CD4-positive, alpha-beta T cell treated with Interleukin-12 subunit alpha and Interleukin-12 subunit beta, for 1 hour (primary cell): ENCODE results near the gene ALS2CL.
"Not testable (repeated sequence)": the region's sequence is repeated elsewhere in the genome, so short reads cannot be mapped to it uniquely, and the experiment has no call there.

ENCODE experiments used
- DNase-seq: peaks from one replicate; pipeline ENCODE4 v3.0.0-alpha.2; 2020

ALS2CL gene

DNA sequence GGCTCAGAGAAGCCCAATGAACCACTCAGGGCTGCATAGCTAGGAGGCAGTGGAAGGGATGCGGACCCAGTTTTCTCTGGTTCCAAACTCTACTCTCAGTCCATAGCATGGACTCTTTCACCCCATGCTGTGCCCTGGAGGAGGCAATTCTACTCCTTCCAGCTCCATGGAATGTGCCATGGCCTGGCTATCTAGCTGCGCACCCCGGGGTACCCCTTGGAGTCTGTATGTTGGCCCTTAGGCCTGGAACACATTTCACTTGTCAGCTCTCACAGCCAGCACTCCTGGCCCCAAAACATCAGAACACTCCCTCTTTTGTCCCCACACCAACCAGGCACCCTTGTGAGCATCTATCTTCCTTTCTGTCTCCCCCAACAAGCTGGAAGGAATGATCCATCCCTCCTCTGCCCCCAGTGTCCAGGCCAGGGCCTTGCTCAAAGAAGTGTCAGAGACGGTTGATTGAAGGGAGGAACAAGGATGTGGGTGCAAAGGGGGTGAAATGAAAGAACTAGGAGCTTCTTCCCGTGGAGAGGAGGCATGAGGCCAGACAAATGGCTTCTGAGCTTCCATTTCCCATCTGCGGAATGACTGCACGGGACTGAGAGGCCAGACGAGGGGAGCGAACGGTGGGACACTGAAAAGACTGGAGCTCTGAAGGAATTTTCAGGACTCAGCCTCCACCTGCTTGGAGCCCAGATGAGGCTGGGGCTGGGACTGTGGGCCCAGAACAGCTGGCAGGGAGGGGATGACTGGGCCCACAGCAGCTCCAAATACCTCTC is 21.4 kb upstream of the ALS2CL start:
- no peak for DNase-seq

GRCh38 chr3:46713898-46714552 is 20.5 kb upstream of the ALS2CL start:
- no peak for DNase-seq

GRCh38 chr3:46713050-46713897 is 19.8 kb upstream of the ALS2CL start:
- no peak for DNase-seq

DNA sequence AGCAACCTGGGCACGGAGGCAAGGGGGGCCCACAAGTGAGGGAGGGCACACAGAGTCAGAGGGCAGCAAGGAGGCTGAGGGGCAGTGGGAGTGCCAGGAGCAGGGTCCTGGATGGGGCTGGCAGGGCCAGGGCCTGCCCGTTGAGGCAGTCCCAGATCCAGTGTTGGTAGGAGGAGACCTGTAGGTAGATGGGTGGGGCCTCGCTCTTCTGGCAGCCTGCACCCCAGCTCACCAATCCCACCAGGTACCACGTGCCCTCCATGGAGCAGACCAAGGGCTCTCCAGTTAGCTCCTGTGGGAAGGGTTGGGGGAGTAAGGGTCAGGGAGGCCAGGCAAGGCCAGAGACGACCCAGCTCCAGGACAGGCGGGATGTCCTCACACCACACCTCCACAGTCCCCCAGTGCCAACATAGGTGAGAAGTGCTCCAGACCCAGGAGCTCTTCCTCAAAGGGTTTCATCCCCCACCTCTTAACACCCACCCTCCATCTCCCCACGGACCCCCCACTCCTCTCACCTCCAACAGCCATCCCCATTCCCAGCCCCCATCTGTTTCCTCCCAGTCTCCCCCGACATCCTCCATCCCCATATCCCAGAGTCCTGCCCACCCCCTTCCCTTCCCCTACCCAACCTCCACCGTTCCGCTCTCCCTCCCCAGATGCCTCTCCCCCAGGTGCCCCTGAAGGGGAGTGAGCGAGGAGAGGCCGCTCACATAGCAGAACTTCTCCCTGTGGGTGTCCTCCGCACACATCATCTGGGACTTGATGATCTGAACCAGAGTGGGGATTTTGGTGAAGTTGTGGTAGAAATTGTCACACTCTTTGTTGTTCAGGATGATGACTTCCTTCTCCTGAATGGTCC is 18.9 kb upstream of the ALS2CL start:
- no peak for DNase-seq

- no peak for DNase-seq
Observed at GRCh38 chr3:46711760-46712159, 18.3 kb upstream of the ALS2CL start.

DNA sequence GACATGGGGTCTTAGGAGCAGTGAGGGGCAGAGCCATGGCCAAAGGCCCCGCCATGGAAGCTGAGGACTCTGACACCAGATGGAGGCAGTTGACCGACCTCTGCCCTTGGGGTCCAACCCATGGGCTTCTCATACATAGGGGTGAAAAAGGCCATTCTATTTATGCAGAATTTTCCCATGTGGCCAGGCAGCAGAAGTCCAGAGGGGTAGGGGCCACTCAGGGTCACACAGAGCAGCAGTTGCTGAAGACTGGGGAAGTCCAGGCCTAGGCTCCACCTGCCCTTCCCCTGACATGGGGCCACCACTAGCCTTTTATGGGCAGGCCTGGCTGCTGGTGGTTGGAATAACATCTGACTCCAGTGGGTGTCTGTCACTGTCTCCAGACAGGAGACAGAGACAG is 17.8 kb upstream of the ALS2CL start:
- no peak for DNase-seq

DNA sequence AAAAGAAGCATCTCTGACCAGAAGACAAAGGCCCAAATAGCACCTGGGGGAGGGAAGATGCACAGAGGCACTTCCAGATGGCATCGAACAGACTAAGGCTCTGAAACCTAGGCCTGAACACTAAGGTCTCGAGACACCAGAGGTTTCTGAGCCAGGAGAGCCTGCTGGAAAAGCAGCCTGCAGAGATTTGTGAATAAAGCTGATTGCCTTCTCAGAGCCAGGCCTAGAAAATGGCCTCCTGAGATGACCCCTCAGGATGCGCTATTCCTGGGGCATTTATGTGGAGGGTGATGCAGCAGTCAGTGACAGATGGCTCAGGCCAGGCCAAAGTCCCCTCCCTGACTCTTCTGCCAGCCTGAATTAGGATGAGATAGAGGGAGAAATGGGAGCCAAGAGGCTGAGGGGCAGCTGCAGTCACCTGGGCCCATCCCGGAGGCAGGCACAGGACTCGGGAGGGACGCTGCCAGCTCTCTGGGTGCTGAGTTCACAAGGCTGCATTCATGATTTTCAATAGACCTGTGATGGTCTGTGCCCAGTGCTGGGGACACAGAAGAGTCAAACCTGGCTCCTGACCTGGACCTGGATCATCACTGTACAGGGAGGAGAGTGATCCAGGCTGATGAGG is 17.3 kb upstream of the ALS2CL start:
- no peak for DNase-seq

DNA sequence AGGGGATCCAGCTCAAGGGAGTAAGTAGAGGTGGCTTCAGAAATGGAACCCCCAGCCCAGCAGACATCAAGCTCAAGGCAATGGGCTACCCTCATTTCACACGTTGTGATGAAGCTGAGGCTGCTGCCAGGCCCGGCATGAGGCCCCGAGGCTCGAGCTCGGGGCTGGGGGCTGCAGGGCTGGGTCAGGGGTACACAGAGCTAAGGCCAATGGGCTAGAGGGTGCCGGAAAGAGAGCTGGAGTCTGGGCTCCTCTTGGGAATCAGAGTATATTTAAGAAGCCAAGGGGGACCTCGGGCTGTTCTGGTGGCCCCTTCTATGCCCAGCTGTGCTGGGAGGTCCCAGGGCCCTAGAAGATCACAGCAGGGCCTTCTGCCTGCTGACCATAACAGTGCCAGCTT is 16.8 kb upstream of the ALS2CL start:
- DNase-seq: no peak

- no peak for DNase-seq
Observed at GRCh38 chr3:46709721-46710120, 16.2 kb upstream of the ALS2CL start.

DNA sequence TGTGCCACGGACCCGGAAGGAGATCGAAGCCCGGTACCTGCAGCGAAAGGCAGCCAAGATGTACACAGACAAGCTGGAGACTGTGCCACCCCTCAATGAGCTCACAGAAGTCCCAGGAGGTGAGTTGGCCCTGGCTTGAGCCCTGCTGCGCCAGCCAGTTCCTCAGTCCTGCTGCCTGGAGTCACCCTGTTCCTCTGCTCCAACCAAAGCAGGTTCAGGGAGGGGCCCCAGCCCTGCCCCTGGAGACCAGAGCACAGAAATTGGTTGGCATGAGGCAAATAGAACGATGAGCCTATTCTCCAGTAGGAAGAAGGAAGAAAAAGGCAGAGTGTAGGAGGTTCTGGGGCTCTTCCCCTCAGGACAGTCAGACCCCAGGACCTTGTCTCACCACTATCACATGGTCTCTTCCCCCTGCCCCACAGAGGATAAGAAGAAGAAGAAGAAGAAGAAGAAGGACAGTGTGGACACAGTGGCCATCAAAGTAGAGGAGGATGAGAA is 15.7 kb upstream of the ALS2CL start:
- DNase-seq: no peak

GRCh38 chr3:46708401-46709156 is 15.1 kb upstream of the ALS2CL start:
- DNase-seq: no peak

DNA sequence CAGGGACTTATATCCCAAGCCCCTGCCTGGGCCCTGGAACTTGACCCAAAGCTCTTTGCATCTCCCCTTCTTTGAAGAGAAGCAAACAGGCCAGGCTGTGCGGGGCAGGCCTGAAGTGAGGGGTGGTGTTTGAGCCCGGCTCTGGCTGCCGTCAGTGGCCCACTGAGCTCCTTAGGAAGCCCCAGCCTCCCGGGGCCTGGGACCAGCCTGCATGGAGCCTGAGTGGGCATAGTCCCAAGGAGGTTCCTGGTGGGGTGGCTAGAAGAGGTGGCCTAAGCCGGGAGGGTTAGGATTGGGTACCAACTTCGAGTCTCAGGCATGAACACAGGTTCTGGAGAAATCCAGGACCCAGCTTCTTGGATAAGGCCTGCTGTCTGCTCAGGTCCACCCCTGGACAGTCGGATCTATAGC is 14.1 kb upstream of the ALS2CL start:
- DNase-seq: no peak

DNA sequence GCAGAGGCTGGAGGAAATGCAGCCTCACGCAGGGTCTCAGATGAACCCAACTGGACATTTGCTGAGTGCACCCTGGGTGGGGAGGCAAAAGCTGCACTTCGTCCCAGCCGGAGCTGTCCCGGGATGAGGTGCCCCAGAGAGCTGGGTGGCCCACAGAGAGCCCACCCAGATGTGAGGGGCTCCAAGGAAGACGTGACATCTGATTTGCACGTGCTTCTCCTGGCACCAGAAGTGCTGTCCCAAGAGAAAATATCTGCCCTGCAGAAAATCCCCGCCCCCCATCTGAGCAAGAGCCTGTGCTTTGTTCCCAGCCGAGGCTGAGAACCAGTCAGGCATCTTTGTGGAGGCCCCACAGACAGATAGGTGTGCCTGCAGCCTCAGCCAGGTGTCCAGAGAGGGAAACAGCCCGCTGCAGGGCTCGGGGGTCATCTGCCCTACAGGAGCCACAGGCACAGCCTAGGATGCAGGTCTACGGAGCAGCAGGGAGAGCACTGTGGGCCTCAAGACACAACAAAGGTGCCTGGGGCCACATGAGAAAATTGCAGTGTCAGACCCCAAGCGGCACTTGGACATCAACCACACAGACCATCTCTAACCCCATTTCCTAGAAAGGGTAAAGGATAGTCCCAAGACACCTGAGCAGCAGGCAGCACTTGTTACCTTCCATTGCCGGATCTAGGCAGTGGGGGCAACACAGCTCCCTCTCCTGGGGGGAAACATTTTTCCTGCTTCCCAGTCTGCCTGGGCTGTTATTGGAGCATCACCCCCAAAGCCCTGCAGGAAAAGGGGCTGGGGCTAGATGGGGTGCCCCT is 13.5 kb upstream of the ALS2CL start:
- no peak for DNase-seq

GRCh38 chr3:46705751-46706552 is 12.5 kb upstream of the ALS2CL start:
- no peak for DNase-seq

DNA sequence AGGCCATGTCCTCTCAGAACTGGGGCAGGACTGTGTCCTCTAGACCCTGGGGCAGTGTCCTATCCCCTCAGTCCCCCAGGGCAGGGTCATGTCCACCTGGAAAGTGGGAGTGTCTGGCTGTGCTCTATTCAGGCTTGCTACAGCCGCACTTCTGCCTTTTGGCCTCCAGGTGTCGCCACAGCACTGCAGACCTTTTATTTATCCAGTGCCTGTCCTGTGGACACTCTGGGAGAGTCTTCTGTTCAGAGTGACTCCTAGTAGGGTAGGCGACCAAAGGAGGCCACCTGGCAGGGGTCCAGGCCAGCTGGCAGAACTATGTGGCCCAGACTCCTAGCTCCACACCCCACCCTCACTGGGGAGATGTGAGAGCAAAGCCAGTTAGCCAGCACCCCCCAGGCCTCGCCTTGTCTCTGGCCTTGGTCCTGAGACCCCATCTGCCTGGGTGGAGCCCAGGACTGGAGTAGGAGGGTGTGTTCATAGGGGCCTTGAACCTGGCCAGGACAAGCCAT is 11.6 kb upstream of the ALS2CL start:
- DNase-seq: peak; percentile 71

DNA sequence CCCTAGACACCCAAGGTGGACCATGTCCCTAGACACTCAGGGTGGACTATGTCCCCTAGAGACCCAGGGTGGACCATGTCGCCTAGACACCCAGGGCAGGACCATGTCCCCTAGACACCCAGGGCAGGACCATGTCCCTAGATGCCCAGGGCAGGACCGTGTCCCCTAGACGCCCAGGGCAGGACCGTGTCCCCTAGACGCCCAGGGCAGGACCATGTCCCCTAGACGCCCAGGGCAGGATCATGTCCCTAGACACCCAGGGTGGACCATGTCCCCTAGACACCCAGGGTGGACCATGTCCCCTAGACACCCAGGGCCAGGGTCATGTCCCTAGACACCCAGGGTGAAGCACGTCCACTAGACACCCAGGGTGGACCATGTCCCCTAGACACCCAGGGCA is 10.9 kb upstream of the ALS2CL start:
- not testable (repeated sequence) for DNase-seq

DNA sequence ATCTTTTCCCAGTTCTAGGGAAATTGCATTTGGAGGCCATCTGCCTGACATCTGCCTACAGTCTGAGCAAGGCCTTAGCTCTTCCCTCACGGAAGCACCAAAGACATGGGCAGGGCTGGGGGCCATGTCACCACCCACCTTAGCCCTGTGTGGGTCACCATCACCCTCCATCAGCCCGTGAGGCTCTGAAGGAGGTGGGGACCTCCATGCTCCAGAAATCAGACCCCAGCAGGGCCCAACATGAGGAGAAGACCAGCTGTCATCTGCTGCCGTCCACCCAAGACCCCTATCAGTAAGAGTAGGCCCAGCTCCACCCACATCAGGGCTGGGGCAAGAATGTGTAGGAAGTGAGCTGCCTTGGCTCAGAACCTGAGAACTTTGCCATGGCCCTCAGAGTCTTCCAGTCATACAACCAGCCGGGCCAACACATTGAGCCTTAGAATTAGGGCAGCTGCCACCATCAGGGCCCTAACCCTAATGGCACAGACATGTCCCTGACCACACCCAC is 9.6 kb upstream of the ALS2CL start:
- DNase-seq: no peak

GRCh38 chr3:46702246-46703012 is 8.9 kb upstream of the ALS2CL start:
- DNase-seq: no peak
